Endothelial cell of umbilical vein (primary cell): ENCODE data around the gene ADIPOQ. TPM values are rescaled to one million over a fixed set of nuclear protein-coding genes. Genes with fewer than 3 reads are reported as not detected.

ENCODE experiments used
- BruUV-seq: library from RNA; stranded (reverse); fragments of 400-500 nt; replicated peaks from 2 replicates; lab custom pipeline; 2021; lab: Mats Ljungman, UMichigan
- CTCF ChIA-PET: fragments of 300-600, 350-600 bp; sonication (Branson Sonifier 250); formaldehyde crosslinking; loops from one replicate; lab custom pipeline; 2021; ENCODE audit warnings: antibody characterized with exemption, inconsistent platforms; lab: Charles Lee
- POLR2A ChIA-PET: fragments of 300-600, 350-600 bp; sonication (Branson Sonifier 250); formaldehyde crosslinking; loops from one replicate; lab custom pipeline; 2021; ENCODE audit warnings: antibody characterized with exemption, inconsistent platforms; lab: Charles Lee
- DNase-seq: peaks from one replicate; pipeline ENCODE4 v3.0.0-alpha.2; 2011; ENCODE audit warnings: low read depth, low spot score
- FAIRE-seq: peaks from 2 replicates; lab custom pipeline; 2011; peaks lifted over from hg19 to GRCh38; lab: Jason Lieb, UNC
- H2AFZ ChIP-seq: 2 replicates; pipeline ENCODE4 v1.6.0; 2012; ENCODE audit warnings: low read depth, low read length, control low read depth, inconsistent platforms
- H3K27ac ChIP-seq: 2 replicates; pipeline ENCODE4 v1.5.1; 2011; ENCODE audit warnings: low read depth, mild to moderate bottlenecking, control low read depth, low read length, moderate library complexity; ENCODE audit not compliant: insufficient read depth
- H3K27me3 ChIP-seq, 2 experiments: 2 replicates each; pipeline versions ENCODE4 v1.6.0 to v1.6.1; 2011; ENCODE audit warnings: low read length in 2 of 2, mixed read lengths in 1 of 2; ENCODE audit not compliant: control insufficient read depth in 2 of 2, insufficient read depth in 2 of 2
- H3K36me3 ChIP-seq, 2 experiments: 2 replicates in 1 of 2; 3 replicates in 1 of 2; pipeline ENCODE4 v1.5.1; 2011; ENCODE audit warnings: low read length in 2 of 2, mild to moderate bottlenecking in 1 of 2, moderate library complexity in 1 of 2; ENCODE audit not compliant: control insufficient read depth in 2 of 2, insufficient read depth in 2 of 2; ENCODE audit errors: extremely low read depth in 1 of 2
- H3K4me1 ChIP-seq: 3 replicates; pipeline ENCODE4 v1.5.1; 2011; ENCODE audit warnings: mild to moderate bottlenecking, low read length; ENCODE audit not compliant: control insufficient read depth, insufficient read depth; ENCODE audit errors: extremely low read depth
- H3K4me2 ChIP-seq: 2 replicates; pipeline ENCODE4 v1.6.1; 2011; ENCODE audit warnings: low read length, control low read depth, mixed read lengths; ENCODE audit not compliant: insufficient read depth
- H3K4me3 ChIP-seq, 3 experiments: fragments of 200-600 bp in 1 of 3; sonication (generic), shearing (Covaris generic) in 1 of 3; replicated peaks in 1 of 3; 2 replicates each; pipeline ENCODE4 v1.5.1; 2011 to 2016; ENCODE audit warnings: control low read depth in 3 of 3, low read length in 3 of 3, mild to moderate bottlenecking in 2 of 3, inconsistent platforms in 1 of 3, low read depth in 1 of 3, moderate library complexity in 1 of 3; ENCODE audit not compliant: insufficient read depth in 1 of 3
- H3K79me2 ChIP-seq: 2 replicates; pipeline ENCODE4 v1.6.0; 2012; ENCODE audit warnings: low read length, inconsistent platforms; ENCODE audit not compliant: control insufficient read depth, insufficient read depth
- H3K9ac ChIP-seq: replicated peaks from 2 replicates; pipeline ENCODE3; 2011; ENCODE audit warnings: low read length, control low read depth; ENCODE audit not compliant: insufficient read depth; ENCODE audit errors: extremely low read depth
- H3K9me1 ChIP-seq: replicated peaks from 3 replicates; pipeline ENCODE4 v1.6.0; 2011; ENCODE audit warnings: mild to moderate bottlenecking, low read length; ENCODE audit not compliant: control insufficient read depth, insufficient read depth; ENCODE audit errors: extremely low read depth
- H3K9me3 ChIP-seq: replicated peaks from 2 replicates; pipeline ENCODE4 v1.5.1; 2012; ENCODE audit warnings: low read length, inconsistent platforms; ENCODE audit not compliant: control insufficient read depth, insufficient read depth
- H4K20me1 ChIP-seq: replicated peaks from 2 replicates; pipeline ENCODE3; 2011; ENCODE audit warnings: mild to moderate bottlenecking, low read length; ENCODE audit not compliant: control insufficient read depth, insufficient read depth; ENCODE audit errors: extremely low read depth
- CTCF ChIP-seq, 2 donors: IDR thresholded peaks; 1 replicate in 1 of 2; 2 replicates in 1 of 2; pipeline ENCODE4 v1.5.1; 2011; ENCODE audit warnings: low read length in 2 of 2, mild to moderate bottlenecking in 2 of 2, moderate library complexity in 2 of 2, control low read depth in 1 of 2, inconsistent platforms in 1 of 2, low read depth in 1 of 2; ENCODE audit not compliant: insufficient read depth in 1 of 2; ENCODE audit errors: extremely low read depth in 1 of 2
- EZH2 ChIP-seq: IDR thresholded peaks from 2 replicates; pipeline ENCODE4 v1.6.1; 2012; ENCODE audit warnings: borderline replicate concordance, low read depth, mild to moderate bottlenecking, moderate library complexity, low read length, inconsistent platforms; ENCODE audit not compliant: severe bottlenecking
- FOS ChIP-seq: IDR thresholded peaks from 2 replicates; pipeline ENCODE4 v1.6.1; 2011; ENCODE audit warnings: mild to moderate bottlenecking, low read length, moderate library complexity, borderline replicate concordance; ENCODE audit not compliant: insufficient read depth
- GATA2 ChIP-seq: IDR thresholded peaks from 2 replicates; pipeline ENCODE4 v1.7.0; 2011; ENCODE audit warnings: low read depth, mild to moderate bottlenecking, moderate library complexity, mixed read lengths, low read length; ENCODE audit not compliant: insufficient read length, insufficient read depth
- JUN ChIP-seq: IDR thresholded peaks from 2 replicates; pipeline ENCODE4 v1.6.1; 2011; ENCODE audit warnings: borderline replicate concordance, low read depth; ENCODE audit not compliant: insufficient read length, insufficient read depth
- MAX ChIP-seq: IDR thresholded peaks from 2 replicates; pipeline ENCODE4 v1.6.1; 2011; ENCODE audit not compliant: insufficient read depth, insufficient read length
- MYC ChIP-seq: IDR thresholded peaks from one replicate; pipeline ENCODE4 v1.6.1; 2011; ENCODE audit warnings: mild to moderate bottlenecking, low read depth, low read length
- POLR2A ChIP-seq: IDR thresholded peaks from 2 replicates; pipeline ENCODE4 v1.6.1; 2012; ENCODE audit warnings: low read depth, mild to moderate bottlenecking, control low read depth, low read length
- POLR2AphosphoS5 ChIP-seq: IDR thresholded peaks from 2 replicates; pipeline ENCODE4 v1.6.1; 2012; ENCODE audit warnings: low read depth, mild to moderate bottlenecking, control low read depth, low read length, moderate library complexity; ENCODE audit not compliant: insufficient read depth
- dilution Hi-C: fragments of 300-500 bp; cut with MboI; formaldehyde crosslinking; loops from one replicate; pipeline ENCODE4 v1.15.0; 2019; ENCODE audit warnings: low sequenced_read_pairs; ENCODE audit not compliant: extremely low pct_ligation_motif_present
- intact Hi-C: fragments of 100-400 bp; cut with micrococcal nuclease; formaldehyde crosslinking; loops from one replicate; pipeline ENCODE4 v1.10.0; 2022
- polyA plus RNA-seq, 4 experiments: library from polyadenylated mRNA; depleted of rRNA in 3 of 4; stranded (reverse) in 3 of 4; unstranded in 1 of 4; fragments of >200 nt; gene quantifications; 2 replicates each; pipeline versions ENCODE4 v1.2.1 to v1.2.3, GENCODE V29; 2011 to 2012; ENCODE audit warnings: missing spikeins in 1 of 4
- total RNA-seq: library from RNA; stranded (reverse); gene quantifications from 2 replicates; pipeline ENCODE4 v1.2.3, GENCODE V29; 2021

ADIPOQ gene
- total and polyA plus RNA-seq, 2 donors (not counting 3 experiments of a cell fraction or from before 2014, with no cell fraction given): not detected

- no peaks in the 10 kb centered on the region for H3K4me1 ChIP-seq
- H2AFZ ChIP-seq: no peak overlapping the region
- DNase-seq (no peak), FAIRE-seq (no peak)
- H3K79me2 ChIP-seq: no peaks in the 10 kb centered on the region
- TF ChIP-seq CTCF (IDR thresholded peaks at IDR 0.05; ENCODE audit: extremely low read depth in 1 of 2, insufficient read depth in 1 of 2, low read depth in 1 of 2, low read length in 2 of 2) (no peak), MYC (no peak), FOS (no peak), JUN (no peak), POLR2A (no peak), EZH2 (no peak), GATA2 (no peak), POLR2AphosphoS5 (no peak), MAX (no peak)
- intact Hi-C loops: no loop called here
- no peak overlapping the region for H3K4me2 ChIP-seq
- H3K27ac ChIP-seq: no peak overlapping the region
- ChIA-PET CTCF (interaction anchor here (1.0 kb wide), 1 partner anchor 8 kb away, joined by 3 read pairs; no protein-coding TSS in a partner anchor), POLR2A (no interaction called here)
- H3K9ac ChIP-seq: no peak overlapping the region
- H4K20me1 ChIP-seq: no peaks in the 10 kb centered on the region
- no peaks in the 10 kb centered on the region for H3K9me3 ChIP-seq
- dilution Hi-C loops: no loop called here
- H3K27me3 ChIP-seq: no peaks in the 10 kb centered on the region
- no peaks in the 10 kb centered on the region for H3K9me1 ChIP-seq
- H3K4me3 ChIP-seq: no peak overlapping the region
- no peaks in the 10 kb centered on the region for H3K36me3 ChIP-seq
- no TSS peak for BruUV-seq
Observed at GRCh38 chr3:186841620-186842019, 890 bp upstream of the ADIPOQ start.
